Glutamatergic neuron (in vitro differentiated cells): ENCODE measurements around the gene ZNF799. TPM values are rescaled to one million over a fixed set of nuclear protein-coding genes. Genes with fewer than 3 reads are reported as not detected.

Source experiments
- DNase-seq: peaks from one replicate; pipeline ENCODE4 v3.0.0; 2022
- H3K27ac Mint-ChIP-seq: one replicate; pipeline ENCODE4 v1.8.0; 2020; ENCODE audit warnings: mild to moderate bottlenecking, mixed read lengths, inconsistent platforms; ENCODE audit not compliant: unreplicated experiment
- H3K27me3 Mint-ChIP-seq: one replicate; pipeline ENCODE4 v1.8.0; 2020; ENCODE audit warnings: mild to moderate bottlenecking, moderate library complexity, mixed read lengths, inconsistent platforms; ENCODE audit not compliant: unreplicated experiment
- H3K36me3 Mint-ChIP-seq: one replicate; pipeline ENCODE4 v1.8.0; 2020; ENCODE audit warnings: mild to moderate bottlenecking, mixed read lengths, inconsistent platforms; ENCODE audit not compliant: unreplicated experiment
- H3K4me1 Mint-ChIP-seq: one replicate; pipeline ENCODE4 v1.8.0; 2020; ENCODE audit warnings: mild to moderate bottlenecking, low read depth, mixed read lengths, inconsistent platforms; ENCODE audit not compliant: unreplicated experiment
- H3K4me3 Mint-ChIP-seq: one replicate; pipeline ENCODE4 v1.8.0; 2020; ENCODE audit warnings: mild to moderate bottlenecking, mixed read lengths, inconsistent platforms; ENCODE audit not compliant: unreplicated experiment
- H3K9me3 Mint-ChIP-seq: one replicate; pipeline ENCODE4 v1.8.0; 2020; ENCODE audit warnings: mild to moderate bottlenecking, moderate library complexity, mixed read lengths, inconsistent platforms; ENCODE audit not compliant: unreplicated experiment
- total RNA-seq: library from RNA; stranded (reverse); fragmentation: NEBNext Ultra II Directional; extraction: Animal tissue kit (Norgen Biotek cat#: 25700); gene quantifications from one replicate; pipeline ENCODE4 v1.2.1, GENCODE V29; 2021; ENCODE audit not compliant: unreplicated experiment
- TF ChIP-seq, protein P1 (sequence below): fragments of 200-600 bp; sonication (generic); IDR thresholded peaks from one replicate; pipeline ENCODE4 v1.5.0; 2021; ENCODE audit not compliant: partially characterized antibody, unreplicated experiment

Gene ZNF799
- total RNA-seq, 1 donor from 2014 or later: 2.6 TPM

GRCh38 chr19:12346896-12347295 lies 54.2 kb downstream of the ZNF799 start:
- Mint-ChIP-seq H3K27me3 (no peaks in the 10 kb centered on the region), H3K36me3 (peaks cover 37% of the 10 kb centered on the region), H3K4me3 (no peak overlapping the region), H3K4me1 (no peaks in the 10 kb centered on the region), H3K27ac (no peak overlapping the region), H3K9me3 (peaks cover 9% of the 10 kb centered on the region)
- TF ChIP-seq, protein P1, sequence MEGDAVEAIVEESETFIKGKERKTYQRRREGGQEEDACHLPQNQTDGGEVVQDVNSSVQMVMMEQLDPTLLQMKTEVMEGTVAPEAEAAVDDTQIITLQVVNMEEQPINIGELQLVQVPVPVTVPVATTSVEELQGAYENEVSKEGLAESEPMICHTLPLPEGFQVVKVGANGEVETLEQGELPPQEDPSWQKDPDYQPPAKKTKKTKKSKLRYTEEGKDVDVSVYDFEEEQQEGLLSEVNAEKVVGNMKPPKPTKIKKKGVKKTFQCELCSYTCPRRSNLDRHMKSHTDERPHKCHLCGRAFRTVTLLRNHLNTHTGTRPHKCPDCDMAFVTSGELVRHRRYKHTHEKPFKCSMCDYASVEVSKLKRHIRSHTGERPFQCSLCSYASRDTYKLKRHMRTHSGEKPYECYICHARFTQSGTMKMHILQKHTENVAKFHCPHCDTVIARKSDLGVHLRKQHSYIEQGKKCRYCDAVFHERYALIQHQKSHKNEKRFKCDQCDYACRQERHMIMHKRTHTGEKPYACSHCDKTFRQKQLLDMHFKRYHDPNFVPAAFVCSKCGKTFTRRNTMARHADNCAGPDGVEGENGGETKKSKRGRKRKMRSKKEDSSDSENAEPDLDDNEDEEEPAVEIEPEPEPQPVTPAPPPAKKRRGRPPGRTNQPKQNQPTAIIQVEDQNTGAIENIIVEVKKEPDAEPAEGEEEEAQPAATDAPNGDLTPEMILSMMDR: no peak
- DNase-seq: no peak

DNA sequence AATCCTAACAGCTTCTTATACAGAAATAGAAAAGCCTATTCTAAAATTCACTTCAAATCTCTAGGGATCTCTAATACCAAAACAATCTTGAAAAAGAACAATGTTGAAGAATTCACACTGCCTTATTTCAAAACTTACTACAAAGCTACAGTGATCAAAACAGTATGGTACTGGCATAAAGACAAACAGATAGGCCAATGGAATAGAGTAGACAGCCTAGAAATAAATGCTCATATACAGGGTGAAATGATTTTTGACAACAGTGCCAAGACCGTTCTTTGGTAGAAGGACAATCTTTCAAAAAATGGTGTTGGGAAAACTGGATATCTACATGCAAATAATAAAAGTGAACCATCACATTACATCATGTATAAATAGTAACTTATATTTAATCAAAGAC lies 55.9 kb downstream of the ZNF799 start:
- Mint-ChIP-seq H3K4me1 (no peaks in the 10 kb centered on the region), H3K4me3 (no peak overlapping the region), H3K36me3 (peaks cover 26% of the 10 kb centered on the region), H3K27ac (no peak overlapping the region), H3K27me3 (no peaks in the 10 kb centered on the region), H3K9me3 (peaks cover 11% of the 10 kb centered on the region)
- no peak for DNase-seq
- TF ChIP-seq, protein P1: no peak

Other genes with a start within 250 kb of the ZNF799 start
- gene ZNF625, start 244.5 kb downstream of the ZNF799 start, total RNA-seq: 25.1 TPM
- gene ZNF136, start 238.2 kb downstream of the ZNF799 start, total RNA-seq: 15.5 TPM
- gene ZNF44, start 106.4 kb downstream of the ZNF799 start, total RNA-seq: 15.2 TPM
- gene ZNF563, start 67.6 kb downstream of the ZNF799 start, total RNA-seq: 3.8 TPM
- 1.2 TPM for gene ZNF442, start 35.6 kb downstream of the ZNF799 start, total RNA-seq
- gene ZNF443, start 39.8 kb upstream of the ZNF799 start, total RNA-seq: 8.8 TPM
- gene ZNF709, start 83.5 kb upstream of the ZNF799 start, total RNA-seq: 8.7 TPM
- 11.2 TPM for gene ZNF564, start 150.2 kb upstream of the ZNF799 start, total RNA-seq
- 8.0 TPM for gene ZNF490, start 209.5 kb upstream of the ZNF799 start, total RNA-seq
- gene ZNF791, start 209.6 kb upstream of the ZNF799 start, total RNA-seq: 27.6 TPM